ENCODE results near the gene NRL. TPM values are rescaled to one million over a fixed set of nuclear protein-coding genes. Genes with fewer than 3 reads are reported as not detected.

The NRL gene
- total RNA-seq, 4 donors from 2014 or later: 1.1 to 2.9 (median 1.6) TPM; not detected in 1

DNA sequence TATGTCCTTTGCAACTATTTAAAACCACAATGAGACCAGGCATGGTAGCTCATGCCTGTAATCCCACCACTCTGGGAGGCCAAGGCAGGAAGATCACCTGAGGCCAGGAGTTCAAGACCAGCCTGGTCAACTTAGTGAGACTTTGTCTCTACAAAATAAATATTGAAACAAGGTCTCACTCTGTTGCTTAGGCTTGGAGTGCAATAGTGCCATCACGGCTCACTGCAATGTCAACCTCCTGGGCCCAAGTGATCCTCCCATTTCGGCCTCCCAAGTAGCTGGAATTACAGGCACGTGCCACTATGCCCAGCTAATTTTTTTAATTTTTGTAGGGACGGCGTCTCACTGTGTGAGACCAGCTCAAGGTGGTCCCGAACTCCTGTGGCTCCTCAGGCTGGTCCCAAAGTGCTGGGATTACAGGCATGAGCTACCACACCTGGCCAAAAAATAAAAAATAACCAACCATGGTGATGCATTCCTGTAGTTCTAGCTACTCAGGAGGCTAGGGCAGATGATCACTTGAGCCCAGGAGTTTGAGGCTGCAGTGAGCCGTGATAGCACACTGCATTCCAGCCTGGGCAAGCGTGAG is 14.8 kb upstream of the NRL start:
- Histone ChIP-seq H3K4me3 (no peak overlapping the region), H3K36me3 (no peaks in the 10 kb centered on the region), H3K9me3 (no peaks in the 10 kb centered on the region), H3K27ac (no peak overlapping the region), H3K27me3 (no peaks in the 10 kb centered on the region), H3K4me1 (no peaks in the 10 kb centered on the region)
- WGBS, 2 donors (ENCODE audit: low coverage in 1 of 2): 94 to 95% methylated on average over 2 to 8 of the region's 8 CpGs
- in situ Hi-C loops (cut with MboI; ENCODE audit: low pct_ligation_motif_present in 1 of 4, low pct_unique_long_range_greater_than_20kb in 1 of 4, low sequenced_read_pairs in 3 of 4) (no loop called here), intact Hi-C loops (cut with DNase I; ENCODE audit: low total_unique reads) (no loop called here)
- no peak for DNase-seq
- no peak for TF ChIP-seq EP300 (IDR thresholded peaks at IDR 0.05; ENCODE audit: low read depth)

DNA sequence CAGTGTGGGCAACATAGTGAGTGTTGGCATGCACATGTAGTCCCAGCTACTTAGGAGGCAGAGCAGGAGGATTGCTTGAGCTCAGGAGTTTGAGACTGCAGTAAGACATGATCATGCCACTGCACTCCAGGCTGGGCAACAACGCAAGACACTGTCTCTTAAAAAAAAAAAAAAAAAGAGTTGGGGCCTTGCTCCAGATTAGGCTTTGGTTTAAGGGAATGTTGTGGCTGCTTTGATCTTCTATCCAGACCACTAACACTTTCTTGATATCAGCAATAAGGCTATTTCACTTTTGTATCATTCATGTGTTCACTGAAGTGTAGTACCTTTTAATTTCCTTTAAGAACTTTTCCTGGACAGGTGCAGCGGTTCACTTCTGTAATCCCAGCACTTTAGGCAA is 12.9 kb upstream of the NRL start:
- intact Hi-C loops (cut with DNase I; ENCODE audit: low total_unique reads) (no loop called here), in situ Hi-C loops (cut with MboI; ENCODE audit: low pct_ligation_motif_present in 1 of 4, low pct_unique_long_range_greater_than_20kb in 1 of 4, low sequenced_read_pairs in 3 of 4) (no loop called here)
- 64 to 87% methylated on average over 2 of the region's 2 CpGs for WGBS, 2 donors (ENCODE audit: low coverage in 1 of 2)
- TF ChIP-seq, protein P1, sequence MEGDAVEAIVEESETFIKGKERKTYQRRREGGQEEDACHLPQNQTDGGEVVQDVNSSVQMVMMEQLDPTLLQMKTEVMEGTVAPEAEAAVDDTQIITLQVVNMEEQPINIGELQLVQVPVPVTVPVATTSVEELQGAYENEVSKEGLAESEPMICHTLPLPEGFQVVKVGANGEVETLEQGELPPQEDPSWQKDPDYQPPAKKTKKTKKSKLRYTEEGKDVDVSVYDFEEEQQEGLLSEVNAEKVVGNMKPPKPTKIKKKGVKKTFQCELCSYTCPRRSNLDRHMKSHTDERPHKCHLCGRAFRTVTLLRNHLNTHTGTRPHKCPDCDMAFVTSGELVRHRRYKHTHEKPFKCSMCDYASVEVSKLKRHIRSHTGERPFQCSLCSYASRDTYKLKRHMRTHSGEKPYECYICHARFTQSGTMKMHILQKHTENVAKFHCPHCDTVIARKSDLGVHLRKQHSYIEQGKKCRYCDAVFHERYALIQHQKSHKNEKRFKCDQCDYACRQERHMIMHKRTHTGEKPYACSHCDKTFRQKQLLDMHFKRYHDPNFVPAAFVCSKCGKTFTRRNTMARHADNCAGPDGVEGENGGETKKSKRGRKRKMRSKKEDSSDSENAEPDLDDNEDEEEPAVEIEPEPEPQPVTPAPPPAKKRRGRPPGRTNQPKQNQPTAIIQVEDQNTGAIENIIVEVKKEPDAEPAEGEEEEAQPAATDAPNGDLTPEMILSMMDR (IDR thresholded peaks at IDR 0.05): no peak
- TF ChIP-seq POLR2AphosphoS5 (IDR thresholded peaks at IDR 0.05): no peak
- TF ChIP-seq POLR2A (IDR thresholded peaks at IDR 0.05): no peak
- no peak for TF ChIP-seq EP300 (IDR thresholded peaks at IDR 0.05; ENCODE audit: low read depth)
- Histone ChIP-seq H3K36me3 (peaks cover 0 to 13% (median 3%) of the 10 kb centered on the region in 4 donors), H3K27ac (no peak overlapping the region), H3K27me3 (no peaks in the 10 kb centered on the region), H3K4me1 (no peaks in the 10 kb centered on the region), H3K4me3 (no peak overlapping the region), H3K9me3 (no peaks in the 10 kb centered on the region)
- DNase-seq: no peak

DNA sequence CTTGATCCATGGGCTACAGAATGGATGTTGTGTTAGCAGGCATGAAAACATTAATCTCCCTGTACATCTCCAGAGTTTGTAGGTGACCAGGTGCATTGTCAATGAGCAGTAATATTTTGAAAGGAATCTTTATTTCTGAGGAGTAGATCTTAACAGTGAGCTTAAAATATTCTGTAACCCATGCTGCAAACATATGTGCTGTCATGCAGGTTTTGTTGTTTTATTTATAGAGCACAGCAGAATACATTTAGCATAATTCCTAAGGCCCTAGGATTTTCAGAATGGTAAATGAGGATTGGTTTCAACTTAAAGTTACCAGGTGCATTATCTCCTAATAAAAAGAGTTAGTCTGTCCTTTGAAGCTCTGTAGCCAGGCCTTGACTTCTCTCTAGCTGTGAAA is 12.2 kb upstream of the NRL start:
- no peak for DNase-seq
- Histone ChIP-seq H3K27ac (no peak overlapping the region), H3K9me3 (no peaks in the 10 kb centered on the region), H3K36me3 (peaks cover 0 to 20% (median 6%) of the 10 kb centered on the region in 4 donors), H3K27me3 (no peaks in the 10 kb centered on the region), H3K4me3 (no peak overlapping the region), H3K4me1 (no peaks in the 10 kb centered on the region)
- intact Hi-C loops (cut with DNase I; ENCODE audit: low total_unique reads): no loop called here
- TF ChIP-seq POLR2AphosphoS5 (IDR thresholded peaks at IDR 0.05) (no peak), EP300 (IDR thresholded peaks at IDR 0.05; ENCODE audit: low read depth) (no peak), POLR2A (IDR thresholded peaks at IDR 0.05) (no peak)
- TF ChIP-seq, protein P1 (IDR thresholded peaks at IDR 0.05): no peak
- in situ Hi-C loops (cut with MboI; ENCODE audit: low pct_ligation_motif_present in 1 of 4, low pct_unique_long_range_greater_than_20kb in 1 of 4, low sequenced_read_pairs in 3 of 4): no loop called here

DNA sequence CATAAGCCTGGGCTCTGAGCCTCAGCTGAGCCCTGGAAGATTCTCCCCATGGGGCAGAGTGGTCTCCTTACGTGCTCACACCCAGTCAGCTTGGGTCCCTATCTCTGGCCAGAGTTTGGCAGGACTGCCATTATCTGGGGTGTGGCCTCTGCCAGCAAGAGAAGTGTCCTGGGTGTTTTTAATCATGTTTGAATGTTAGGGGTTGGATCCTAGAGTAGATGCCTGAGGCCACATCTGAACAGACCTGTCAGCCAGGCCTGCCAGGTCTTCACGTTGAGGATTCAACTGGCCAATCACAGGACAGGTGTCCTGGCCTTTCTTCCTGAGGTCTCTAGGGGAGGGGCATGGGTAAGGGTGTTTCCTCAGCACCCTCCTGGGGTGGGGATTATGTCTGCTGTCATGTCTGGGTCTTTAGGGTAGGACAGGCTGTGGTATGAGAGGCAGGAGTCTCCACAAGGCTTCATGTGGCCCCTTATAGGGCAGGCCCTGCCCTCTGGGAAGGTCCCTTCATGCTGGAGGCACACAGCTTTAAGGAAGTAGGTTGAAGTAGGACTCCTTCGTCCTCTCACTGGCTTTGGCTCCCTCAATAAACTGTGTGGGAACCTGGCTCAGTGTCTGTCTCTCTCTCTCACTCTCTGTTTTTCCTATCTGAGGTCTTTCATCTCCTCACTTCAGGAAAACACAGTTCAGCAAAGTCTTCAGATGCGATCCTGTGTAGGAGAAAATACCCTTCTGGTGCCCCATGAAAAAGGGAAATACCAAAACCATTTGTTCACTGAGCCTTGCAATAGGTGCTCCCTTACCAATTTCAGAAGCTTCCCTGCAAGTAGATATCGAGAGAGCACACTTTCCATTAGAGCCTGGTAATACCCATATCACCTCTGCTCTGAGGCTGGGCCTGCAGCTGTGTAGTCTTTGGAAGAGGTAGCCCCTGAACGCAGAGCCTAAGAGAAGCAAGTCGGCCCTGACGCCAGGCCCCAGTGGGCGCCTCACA is 9.0 kb upstream of the NRL start:
- in situ Hi-C loops (cut with MboI; ENCODE audit: low pct_ligation_motif_present in 1 of 4, low pct_unique_long_range_greater_than_20kb in 1 of 4, low sequenced_read_pairs in 3 of 4): no loop called here
- TF ChIP-seq POLR2AphosphoS5 (IDR thresholded peaks at IDR 0.05) (no peak), POLR2A (IDR thresholded peaks at IDR 0.05) (no peak), EP300 (IDR thresholded peaks at IDR 0.05; ENCODE audit: low read depth) (no peak)
- TF ChIP-seq, protein P1 (IDR thresholded peaks at IDR 0.05): no peak
- Histone ChIP-seq H3K27me3 (no peaks in the 10 kb centered on the region), H3K27ac (no peak overlapping the region), H3K4me1 (no peaks in the 10 kb centered on the region), H3K36me3 (peaks cover 0 to 51% (median 20%) of the 10 kb centered on the region in 4 donors), H3K9me3 (no peaks in the 10 kb centered on the region), H3K4me3 (no peak overlapping the region)
- 75 to 100% methylated on average over 1 to 9 of the region's 9 CpGs for WGBS, 2 donors (ENCODE audit: low coverage in 1 of 2)
- no peak for DNase-seq
- intact Hi-C loops (cut with DNase I; ENCODE audit: low total_unique reads): no loop called here

All from transverse colon (tissue), 4 donors.